HEK293 (cell line): ENCODE results near the gene MVP.
"Not testable (repeated sequence)": the region's sequence is repeated elsewhere in the genome, so short reads cannot be mapped to it uniquely, and the experiment has no call there.

ENCODE experiments used
- CTCF ChIA-PET: fragments of 350-600 bp; formaldehyde crosslinking; extraction: SDS; loops from one replicate; lab custom pipeline; 2021; ENCODE audit warnings: antibody characterized with exemption; lab: Yijun Ruan, JAX
- POLR2A ChIA-PET: fragments of 300-600 bp; formaldehyde crosslinking; extraction: SDS; loops from one replicate; lab custom pipeline; 2020; ENCODE audit warnings: antibody characterized with exemption, inconsistent platforms; lab: Yijun Ruan, JAX
- H3K27ac ChIP-seq: fragments of 200-500 bp; sonication (Bioruptor generic); 2 replicates; pipeline ENCODE4 v1.5.1; 2014; ENCODE audit warnings: low read depth, low read length, control low read depth, inconsistent platforms; ENCODE audit errors: extremely low read depth
- H3K36me3 ChIP-seq, 2 experiments: fragments of 200-500 bp in 1 of 2; sonication (Bioruptor generic) in 1 of 2; 1 replicate in 1 of 2; 2 replicates in 1 of 2; pipeline ENCODE4 v1.5.1; 2014 to 2017; ENCODE audit warnings: inconsistent platforms in 2 of 2, low read length in 2 of 2; ENCODE audit not compliant: control insufficient read depth in 2 of 2, insufficient read depth in 1 of 2
- H3K4me1 ChIP-seq: fragments of 200-500 bp; sonication (Bioruptor generic); 2 replicates; pipeline ENCODE4 v1.5.1; 2014; ENCODE audit warnings: mild to moderate bottlenecking, low read length, inconsistent platforms; ENCODE audit not compliant: control insufficient read depth, insufficient read depth
- H3K4me3 ChIP-seq: 2 replicates; pipeline ENCODE4 v1.5.1; 2011; ENCODE audit warnings: low read depth, mild to moderate bottlenecking, control low read depth, low read length, moderate library complexity
- H3K9me3 ChIP-seq: fragments of 200-500 bp; sonication (Bioruptor generic); 2 replicates; pipeline ENCODE4 v1.5.1; 2014; ENCODE audit warnings: low read depth, low read length, inconsistent platforms; ENCODE audit not compliant: control insufficient read depth, insufficient read depth
- GFI1B ChIP-seq: fragments of 450-650 bp; formaldehyde crosslinking; IDR thresholded peaks from 2 replicates; pipeline ENCODE4 v1.5.1; 2016; ENCODE audit warnings: missing biosample characterization, missing genetic modification characterization
- GLI4 ChIP-seq: fragments of 450-650 bp; formaldehyde crosslinking; IDR thresholded peaks from 2 replicates; pipeline ENCODE4 v1.5.1; 2016; ENCODE audit warnings: missing biosample characterization, missing genetic modification characterization
- HOXC10 ChIP-seq: sonication (generic); formaldehyde crosslinking; IDR thresholded peaks from 2 replicates; pipeline ENCODE4 v1.8.1; 2023; ENCODE audit warnings: mild to moderate bottlenecking, missing genetic modification reagents
- OVOL3 ChIP-seq: fragments of 450-650 bp; formaldehyde crosslinking; IDR thresholded peaks from 2 replicates; pipeline ENCODE4 v1.5.1; 2016; ENCODE audit warnings: missing biosample characterization, missing genetic modification characterization
- PRDM1 ChIP-seq: fragments of 450-650 bp; formaldehyde crosslinking; IDR thresholded peaks from 2 replicates; pipeline ENCODE4; 2016; ENCODE audit warnings: missing biosample characterization, missing genetic modification characterization
- ZEB2 ChIP-seq: fragments of 450-650 bp; formaldehyde crosslinking; IDR thresholded peaks from 2 replicates; pipeline ENCODE4 v1.5.1; 2016; ENCODE audit warnings: missing biosample characterization, missing genetic modification characterization
- ZNF510 ChIP-seq: fragments of 450-650 bp; formaldehyde crosslinking; IDR thresholded peaks from 2 replicates; pipeline ENCODE4 v1.5.1; 2018; ENCODE audit warnings: mild to moderate bottlenecking, missing genetic modification characterization, missing biosample characterization; ENCODE audit not compliant: insufficient replicate concordance
- ZNF530 ChIP-seq: fragments of 450-650 bp; formaldehyde crosslinking; IDR thresholded peaks from 2 replicates; pipeline ENCODE4 v1.5.1; 2016; ENCODE audit warnings: low read depth, missing biosample characterization, missing genetic modification characterization
- ZNF654 ChIP-seq: fragments of 450-650 bp; formaldehyde crosslinking; IDR thresholded peaks from 2 replicates; pipeline ENCODE4 v1.5.1; 2016; ENCODE audit warnings: low read depth, missing biosample characterization, missing genetic modification characterization
- ZNF768 ChIP-seq: fragments of 450-650 bp; formaldehyde crosslinking; IDR thresholded peaks from 2 replicates; pipeline ENCODE4 v1.5.1; 2018; ENCODE audit warnings: missing biosample characterization, mild to moderate bottlenecking, missing genetic modification characterization
- ZNF776 ChIP-seq: fragments of 450-650 bp; formaldehyde crosslinking; IDR thresholded peaks from 2 replicates; pipeline ENCODE4 v1.5.0; 2017; ENCODE audit warnings: missing biosample characterization, missing genetic modification characterization, borderline replicate concordance
- TF ChIP-seq, protein P1 (sequence below): fragments of 450-650 bp; formaldehyde crosslinking; IDR thresholded peaks from 2 replicates; pipeline ENCODE4 v1.5.1; 2017; ENCODE audit warnings: missing biosample characterization, missing genetic modification characterization
- TF ChIP-seq, protein P2 (sequence below): fragments of 450-650 bp; formaldehyde crosslinking; IDR thresholded peaks from 2 replicates; pipeline ENCODE4 v1.5.1; 2016; ENCODE audit warnings: missing biosample characterization, missing genetic modification characterization
- TF ChIP-seq, protein P3 (sequence below): fragments of 450-650 bp; formaldehyde crosslinking; IDR thresholded peaks from 2 replicates; pipeline ENCODE4 v1.5.1; 2016; ENCODE audit warnings: missing biosample characterization, missing genetic modification characterization
- TF ChIP-seq, protein P4 (sequence below): fragments of 450-650 bp; formaldehyde crosslinking; IDR thresholded peaks from 2 replicates; pipeline ENCODE4 v1.5.1; 2016; ENCODE audit warnings: missing biosample characterization, missing genetic modification characterization

The MVP gene

DNA sequence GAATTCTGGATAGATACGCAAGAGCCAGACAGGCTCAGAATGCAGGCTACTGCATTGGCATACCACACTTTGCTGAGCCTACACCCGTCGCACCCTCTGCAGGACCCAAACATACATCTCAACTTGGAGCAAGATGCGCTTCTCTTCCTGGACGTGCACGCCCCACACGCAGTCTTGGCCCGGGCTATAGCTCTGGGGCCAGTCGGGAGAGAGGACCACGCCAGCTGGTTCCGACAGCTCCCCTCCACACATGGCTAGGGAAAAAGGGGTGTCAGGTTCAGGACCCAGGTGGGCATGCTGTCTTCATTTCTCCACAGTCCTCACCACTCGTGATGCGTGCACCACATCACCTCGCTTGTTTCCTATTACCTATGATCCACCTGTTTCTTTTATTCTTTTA is 57.9 kb downstream of the MVP start (continued):
- TF ChIP-seq ZNF768 (tag by site-specific recombination), result no peak
- TF ChIP-seq ZEB2, result no peak
- TF ChIP-seq GFI1B (tag by site-specific recombination), result no peak
- TF ChIP-seq, all 188 proteins: peak for 0

DNA sequence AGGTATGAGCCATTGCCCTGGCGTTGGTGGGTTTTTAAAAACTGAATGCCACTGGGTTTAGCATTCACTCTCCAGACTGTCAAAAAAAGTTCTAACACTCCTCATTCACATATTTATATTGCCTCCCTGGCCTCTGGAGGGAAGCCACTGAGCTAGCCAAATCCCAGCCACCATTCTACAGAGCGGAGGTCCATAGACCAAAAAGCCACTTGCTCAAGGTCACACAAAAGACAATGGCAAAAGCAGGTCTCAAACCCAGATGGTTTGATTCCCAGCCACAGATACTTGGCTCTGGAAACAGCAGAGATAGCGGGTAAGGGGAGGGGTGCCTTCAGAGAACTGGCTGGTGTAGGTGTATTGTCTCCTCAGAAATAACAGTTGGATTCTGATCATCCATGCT is 60.8 kb downstream of the MVP start:
- H3K4me1 ChIP-seq, result no peaks in the 10 kb centered on the region
- ChIA-PET POLR2A (interaction anchor here (0.7 kb wide), 1 partner anchor 454 kb away, joined by 6 read pairs; no protein-coding TSS in a partner anchor), CTCF (interaction anchor here (0.7 to 1.6 kb wide), 2 partner anchors 33 to 62 kb away, joined by 3 to 10 read pairs; no protein-coding TSS in a partner anchor)
- TF ChIP-seq, protein P1, sequence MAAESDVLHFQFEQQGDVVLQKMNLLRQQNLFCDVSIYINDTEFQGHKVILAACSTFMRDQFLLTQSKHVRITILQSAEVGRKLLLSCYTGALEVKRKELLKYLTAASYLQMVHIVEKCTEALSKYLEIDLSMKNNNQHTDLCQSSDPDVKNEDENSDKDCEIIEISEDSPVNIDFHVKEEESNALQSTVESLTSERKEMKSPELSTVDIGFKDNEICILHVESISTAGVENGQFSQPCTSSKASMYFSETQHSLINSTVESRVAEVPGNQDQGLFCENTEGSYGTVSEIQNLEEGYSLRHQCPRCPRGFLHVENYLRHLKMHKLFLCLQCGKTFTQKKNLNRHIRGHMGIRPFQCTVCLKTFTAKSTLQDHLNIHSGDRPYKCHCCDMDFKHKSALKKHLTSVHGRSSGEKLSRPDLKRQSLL (tag by site-specific recombination), result no peak
- TF ChIP-seq ZNF776 (tag by site-specific recombination), result no peak
- H3K9me3 ChIP-seq, result no peaks in the 10 kb centered on the region
- no peak overlapping the region for H3K4me3 ChIP-seq
- H3K36me3 ChIP-seq, result peaks cover 0 to 4% of the 10 kb centered on the region in 2 experiments; a peak in 1 of 3 replicates
- no peak overlapping the region for H3K27ac ChIP-seq

DNA sequence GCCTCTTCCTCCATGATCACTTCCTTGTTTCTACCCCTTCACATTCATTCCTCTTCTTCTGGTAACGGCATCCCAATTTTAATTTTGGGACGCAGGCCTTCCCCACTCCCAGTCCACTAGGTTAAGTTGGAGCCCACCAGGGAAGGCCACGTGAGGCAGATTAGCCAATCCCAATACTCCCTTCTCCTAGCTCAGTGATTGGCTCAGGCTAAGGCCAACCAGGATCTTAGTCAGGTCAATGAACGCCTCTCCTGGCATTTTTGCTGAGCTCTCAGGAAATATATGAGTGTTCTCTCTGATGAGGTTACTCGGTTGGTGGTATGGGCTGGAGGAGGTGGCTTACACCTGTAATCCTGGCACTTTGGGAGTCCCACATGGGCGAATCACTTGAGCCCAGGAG is 63.7 kb downstream of the MVP start:
- CTCF ChIA-PET, result interaction anchor here (0.9 to 1.1 kb wide), 3 partner anchors 35 to 148 kb away, joined by 3 to 4 read pairs (median 3); no protein-coding TSS in a partner anchor
- POLR2A ChIA-PET, result interaction anchor here (0.5 to 1.2 kb wide), 2 partner anchors 59 to 115 kb away, joined by 3 to 5 read pairs; no protein-coding TSS in a partner anchor
- TF ChIP-seq OVOL3 (tag by site-specific recombination) (no peak), ZNF654 (tag by site-specific recombination) (no peak), ZNF510 (tag by site-specific recombination) (no peak), ZNF530 (tag by site-specific recombination) (no peak), PRDM1 (no peak), GLI4 (no peak), HOXC10 (CRISPR knock-in tag) (no peak)
- TF ChIP-seq, protein P2, sequence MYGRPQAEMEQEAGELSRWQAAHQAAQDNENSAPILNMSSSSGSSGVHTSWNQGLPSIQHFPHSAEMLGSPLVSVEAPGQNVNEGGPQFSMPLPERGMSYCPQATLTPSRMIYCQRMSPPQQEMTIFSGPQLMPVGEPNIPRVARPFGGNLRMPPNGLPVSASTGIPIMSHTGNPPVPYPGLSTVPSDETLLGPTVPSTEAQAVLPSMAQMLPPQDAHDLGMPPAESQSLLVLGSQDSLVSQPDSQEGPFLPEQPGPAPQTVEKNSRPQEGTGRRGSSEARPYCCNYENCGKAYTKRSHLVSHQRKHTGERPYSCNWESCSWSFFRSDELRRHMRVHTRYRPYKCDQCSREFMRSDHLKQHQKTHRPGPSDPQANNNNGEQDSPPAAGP (tag by site-specific recombination), result no peak
- TF ChIP-seq, protein P3, sequence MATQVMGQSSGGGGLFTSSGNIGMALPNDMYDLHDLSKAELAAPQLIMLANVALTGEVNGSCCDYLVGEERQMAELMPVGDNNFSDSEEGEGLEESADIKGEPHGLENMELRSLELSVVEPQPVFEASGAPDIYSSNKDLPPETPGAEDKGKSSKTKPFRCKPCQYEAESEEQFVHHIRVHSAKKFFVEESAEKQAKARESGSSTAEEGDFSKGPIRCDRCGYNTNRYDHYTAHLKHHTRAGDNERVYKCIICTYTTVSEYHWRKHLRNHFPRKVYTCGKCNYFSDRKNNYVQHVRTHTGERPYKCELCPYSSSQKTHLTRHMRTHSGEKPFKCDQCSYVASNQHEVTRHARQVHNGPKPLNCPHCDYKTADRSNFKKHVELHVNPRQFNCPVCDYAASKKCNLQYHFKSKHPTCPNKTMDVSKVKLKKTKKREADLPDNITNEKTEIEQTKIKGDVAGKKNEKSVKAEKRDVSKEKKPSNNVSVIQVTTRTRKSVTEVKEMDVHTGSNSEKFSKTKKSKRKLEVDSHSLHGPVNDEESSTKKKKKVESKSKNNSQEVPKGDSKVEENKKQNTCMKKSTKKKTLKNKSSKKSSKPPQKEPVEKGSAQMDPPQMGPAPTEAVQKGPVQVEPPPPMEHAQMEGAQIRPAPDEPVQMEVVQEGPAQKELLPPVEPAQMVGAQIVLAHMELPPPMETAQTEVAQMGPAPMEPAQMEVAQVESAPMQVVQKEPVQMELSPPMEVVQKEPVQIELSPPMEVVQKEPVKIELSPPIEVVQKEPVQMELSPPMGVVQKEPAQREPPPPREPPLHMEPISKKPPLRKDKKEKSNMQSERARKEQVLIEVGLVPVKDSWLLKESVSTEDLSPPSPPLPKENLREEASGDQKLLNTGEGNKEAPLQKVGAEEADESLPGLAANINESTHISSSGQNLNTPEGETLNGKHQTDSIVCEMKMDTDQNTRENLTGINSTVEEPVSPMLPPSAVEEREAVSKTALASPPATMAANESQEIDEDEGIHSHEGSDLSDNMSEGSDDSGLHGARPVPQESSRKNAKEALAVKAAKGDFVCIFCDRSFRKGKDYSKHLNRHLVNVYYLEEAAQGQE, result no peak
- Histone ChIP-seq H3K27ac (no peak overlapping the region), H3K9me3 (no peaks in the 10 kb centered on the region), H3K4me3 (no peak overlapping the region), H3K36me3 (peaks cover 0 to 4% of the 10 kb centered on the region in 2 experiments; a peak in 1 of 3 replicates), H3K4me1 (no peaks in the 10 kb centered on the region)

DNA sequence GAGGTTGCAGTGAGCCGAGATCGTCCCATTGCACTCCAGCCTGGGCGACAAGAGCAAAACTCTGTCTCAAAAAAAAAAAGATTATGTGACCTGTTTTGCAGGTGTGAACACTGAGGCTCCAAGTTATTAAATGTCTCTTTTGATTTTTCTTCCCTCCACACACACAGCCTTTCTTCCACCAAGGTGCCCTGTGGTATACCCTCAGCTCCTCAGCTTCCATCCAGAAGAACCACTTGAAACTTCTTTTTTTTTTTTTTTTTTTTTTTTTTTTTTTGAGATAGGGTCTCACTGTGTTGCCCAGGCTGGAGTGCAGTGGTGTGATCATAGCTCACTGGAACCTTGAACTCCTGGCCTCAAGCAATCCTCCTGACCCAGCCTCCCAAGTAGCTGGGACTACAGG is 69.1 kb downstream of the MVP start:
- H3K4me3 ChIP-seq, H3K9me3 ChIP-seq, POLR2A ChIA-PET, CTCF ChIA-PET, H3K27ac ChIP-seq, H3K36me3 ChIP-seq, H3K4me1 ChIP-seq: not testable (repeated sequence)
- TF ChIP-seq, protein P4, sequence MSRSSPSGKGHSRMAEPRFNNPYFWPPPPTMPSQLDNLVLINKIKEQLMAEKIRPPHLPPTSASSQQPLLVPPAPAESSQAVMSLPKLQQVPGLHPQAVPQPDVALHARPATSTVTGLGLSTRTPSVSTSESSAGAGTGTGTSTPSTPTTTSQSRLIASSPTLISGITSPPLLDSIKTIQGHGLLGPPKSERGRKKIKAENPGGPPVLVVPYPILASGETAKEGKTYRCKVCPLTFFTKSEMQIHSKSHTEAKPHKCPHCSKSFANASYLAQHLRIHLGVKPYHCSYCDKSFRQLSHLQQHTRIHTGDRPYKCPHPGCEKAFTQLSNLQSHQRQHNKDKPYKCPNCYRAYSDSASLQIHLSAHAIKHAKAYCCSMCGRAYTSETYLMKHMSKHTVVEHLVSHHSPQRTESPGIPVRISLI (tag by site-specific recombination), result peak; percentile 64; the same call in 1 of the 2 replicates
